NCI-H2196 treated with DMSO at 0.1 percent for 48 hours (cell line): ENCODE data around the gene AGA.

Experiments used
- DNase-seq: peaks from one replicate; lab custom pipeline; 2025; ENCODE audit not compliant: unreplicated experiment; lab: John Stamatoyannopoulos, UW

AGA gene

DNA sequence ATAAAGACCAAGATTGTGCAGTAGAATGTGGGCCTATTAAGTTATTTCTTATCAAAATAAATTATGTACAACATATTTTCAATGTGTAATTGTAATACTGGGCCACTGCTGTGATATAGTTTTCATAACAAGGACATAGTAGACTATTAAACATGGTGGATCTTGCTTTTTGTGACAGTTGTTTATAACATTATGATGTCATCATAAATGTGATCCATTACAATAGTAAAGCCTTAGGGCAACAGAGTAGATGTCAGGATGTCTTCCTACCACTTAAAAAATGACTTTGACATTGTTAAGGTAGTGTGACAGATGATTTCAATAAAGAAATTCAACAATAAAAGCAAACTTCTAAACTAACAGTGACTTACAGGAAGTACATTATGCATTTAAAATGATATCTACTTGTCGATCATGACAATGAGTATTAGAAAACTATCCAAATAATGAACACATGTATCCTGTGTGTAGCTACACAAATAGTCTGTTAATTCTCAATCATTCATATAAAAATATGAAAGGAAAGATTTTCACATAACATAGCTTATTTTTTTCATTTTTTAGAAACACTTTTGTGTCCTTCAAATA, 5.3 kb upstream of the AGA start:
- no peak for DNase-seq

DNA sequence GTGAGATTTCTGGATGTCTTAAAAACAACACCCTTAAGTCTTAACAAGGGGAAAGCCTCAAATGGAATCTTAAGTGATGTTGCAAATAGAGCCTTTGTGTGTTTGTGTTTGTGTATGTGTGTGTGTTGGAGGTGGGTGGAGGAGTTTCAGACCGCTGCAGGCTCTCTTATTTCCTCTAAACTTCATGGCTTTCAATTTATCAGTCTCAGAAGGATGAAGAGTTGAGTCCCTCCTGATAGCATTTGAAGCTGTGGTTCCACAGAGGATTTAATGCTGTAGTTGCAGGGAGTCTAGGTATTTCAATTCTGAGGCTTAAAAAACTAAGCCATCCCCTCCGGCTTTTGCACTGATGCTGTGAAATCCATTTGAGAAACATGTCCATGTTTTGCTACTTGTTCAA, 4.3 kb upstream of the AGA start:
- no peak for DNase-seq

DNA sequence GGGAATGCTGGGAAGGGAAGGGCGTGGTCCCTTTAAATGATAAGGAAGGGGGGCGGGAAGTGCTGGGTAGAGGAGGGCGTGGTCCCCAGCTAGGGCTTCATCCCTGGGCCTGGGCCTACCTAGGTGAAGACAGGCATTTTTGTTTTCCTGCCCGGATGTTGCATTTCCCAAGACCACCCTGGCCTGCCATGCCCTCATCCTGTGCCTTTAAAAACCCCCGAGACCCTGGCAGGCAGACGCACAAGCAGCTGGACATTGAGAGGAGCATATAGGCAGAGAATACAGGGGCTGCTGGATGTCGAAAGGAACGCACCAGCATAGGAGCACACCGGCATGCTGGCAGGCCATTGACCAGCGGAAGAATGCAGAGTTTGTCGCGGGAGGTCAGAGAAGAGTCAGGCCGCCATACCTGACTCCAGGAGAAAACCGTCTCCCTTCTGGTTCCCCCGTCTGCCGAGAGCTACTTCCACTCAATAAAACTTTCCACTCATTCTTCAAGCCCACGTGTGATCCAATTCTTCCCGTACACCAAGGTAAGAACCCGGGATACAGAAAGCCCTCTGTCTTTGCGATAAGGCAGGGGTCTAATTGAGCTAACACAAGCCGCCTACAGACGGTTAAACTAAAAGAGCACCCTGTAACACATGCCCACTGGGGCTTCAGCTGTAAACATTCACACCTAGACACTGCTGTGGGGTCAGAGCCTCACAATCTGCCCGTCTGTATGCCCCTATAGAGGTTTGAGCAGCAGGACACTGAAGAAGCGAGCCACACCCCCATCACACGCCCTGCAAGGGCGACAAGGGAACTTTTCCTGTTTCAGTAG, 2.9 kb upstream of the AGA start:
- no peak for DNase-seq

DNA sequence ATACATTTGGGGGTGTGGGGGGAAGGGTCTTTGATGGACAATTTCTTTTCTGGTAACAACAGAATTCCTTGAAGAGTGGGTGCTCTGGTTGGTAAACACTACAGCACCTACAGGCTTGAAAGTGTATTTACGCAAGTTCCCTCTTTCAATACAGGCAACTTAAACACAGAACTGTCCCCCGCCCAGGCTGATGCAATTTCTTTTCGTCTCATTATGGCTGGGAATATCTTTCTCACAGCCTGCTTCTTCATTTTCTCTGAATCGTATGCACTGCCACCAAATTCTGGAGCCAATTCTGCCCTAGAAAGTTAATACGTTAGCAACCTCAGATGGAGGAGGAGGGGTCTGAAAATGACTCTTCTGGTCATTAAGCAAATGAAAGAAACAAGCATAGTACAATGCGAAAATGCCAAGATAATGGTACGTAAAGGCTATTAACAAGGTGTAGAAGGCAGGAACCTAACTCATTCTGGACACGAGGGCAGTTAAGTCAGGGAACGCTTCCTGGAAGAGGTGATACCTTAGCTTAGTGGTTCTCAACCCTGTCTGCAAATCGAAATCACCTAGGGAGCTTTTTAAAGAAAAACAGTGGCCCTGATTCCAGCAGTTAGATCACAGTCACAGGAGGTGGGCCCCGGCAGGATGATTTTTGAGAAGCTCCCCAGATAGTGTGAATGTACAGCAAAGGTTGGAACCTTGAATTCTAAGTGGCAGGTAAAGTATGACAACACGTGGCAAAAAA, 1.0 kb downstream of the AGA start:
- DNase-seq = no peak

DNA sequence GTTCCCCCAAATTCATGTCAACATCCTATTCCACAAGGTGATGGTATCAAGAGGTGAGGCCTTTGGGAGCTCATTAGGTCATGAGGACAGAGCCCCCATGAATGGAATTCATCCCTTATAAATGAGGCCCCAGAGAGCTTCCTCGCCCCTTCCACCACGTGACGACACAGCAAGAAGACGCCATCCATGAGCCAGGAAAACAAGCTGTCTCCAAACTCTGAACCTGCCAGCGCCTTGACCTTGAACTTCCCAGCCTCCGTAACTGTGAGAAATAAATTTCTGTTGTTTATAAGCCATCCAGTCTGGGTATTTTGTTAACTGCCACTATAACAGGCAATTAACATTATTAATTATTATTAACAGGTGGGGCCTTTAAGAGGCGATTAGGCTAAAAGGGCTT, 5.8 kb downstream of the AGA start:
- DNase-seq = no peak

DNA sequence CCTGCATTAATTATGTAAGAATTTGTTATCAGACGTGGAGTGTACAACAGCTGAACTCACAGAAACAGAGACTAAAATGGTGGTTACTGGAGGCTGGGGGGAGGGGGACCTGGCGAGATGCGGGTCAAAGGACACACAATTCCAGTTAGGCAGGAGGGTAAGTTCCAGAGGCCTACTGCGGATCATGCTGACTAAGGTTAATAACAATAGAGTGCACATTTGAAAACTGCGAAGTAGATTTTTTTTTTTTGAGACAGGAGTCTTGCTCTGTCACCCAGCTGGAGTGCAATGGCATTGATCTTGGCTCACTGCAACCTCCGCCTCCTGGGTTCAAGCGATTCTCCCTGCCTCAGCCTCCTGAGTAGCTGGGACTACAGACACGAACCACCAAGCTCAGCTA, 7.6 kb downstream of the AGA start:
- no peak for DNase-seq

DNA sequence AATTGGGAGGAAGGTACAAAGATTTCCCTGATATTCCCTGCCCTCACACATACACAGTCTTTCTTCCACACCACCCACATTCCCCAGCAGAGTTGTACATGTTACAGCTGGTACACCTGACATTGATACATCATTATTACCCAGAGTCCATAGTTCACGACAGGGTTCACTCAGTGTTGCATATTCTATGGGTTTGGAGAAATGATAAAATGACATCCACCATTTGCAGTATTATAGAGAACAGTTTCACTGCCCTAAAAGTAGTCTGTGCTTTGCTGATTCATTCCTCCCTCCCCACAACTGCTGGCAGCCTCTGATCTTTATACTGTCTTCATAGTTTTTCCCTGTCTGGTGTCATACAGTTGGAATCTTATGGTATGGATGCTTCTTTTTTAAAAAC, 15.0 kb downstream of the AGA start:
- DNase-seq = no peak

DNA sequence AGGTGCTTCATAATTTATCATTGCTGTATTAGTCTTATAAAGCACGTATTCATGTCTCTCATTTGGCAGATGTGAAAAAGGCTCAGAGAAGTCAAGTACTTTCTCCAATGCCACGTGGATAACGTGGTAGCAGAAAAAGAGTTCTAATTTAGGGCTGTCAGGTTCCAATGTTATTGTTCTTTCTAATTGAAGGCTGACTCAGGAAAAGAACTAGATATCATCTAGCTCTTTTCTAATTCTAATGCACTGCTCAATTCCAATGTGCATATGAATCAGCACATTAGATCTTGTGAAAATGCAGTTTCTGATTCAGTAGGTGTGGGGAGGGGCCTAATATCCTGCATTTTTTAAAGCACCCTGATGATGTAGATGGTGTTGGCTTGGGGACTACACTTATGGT, 22.8 kb downstream of the AGA start:
- no peak for DNase-seq

DNA sequence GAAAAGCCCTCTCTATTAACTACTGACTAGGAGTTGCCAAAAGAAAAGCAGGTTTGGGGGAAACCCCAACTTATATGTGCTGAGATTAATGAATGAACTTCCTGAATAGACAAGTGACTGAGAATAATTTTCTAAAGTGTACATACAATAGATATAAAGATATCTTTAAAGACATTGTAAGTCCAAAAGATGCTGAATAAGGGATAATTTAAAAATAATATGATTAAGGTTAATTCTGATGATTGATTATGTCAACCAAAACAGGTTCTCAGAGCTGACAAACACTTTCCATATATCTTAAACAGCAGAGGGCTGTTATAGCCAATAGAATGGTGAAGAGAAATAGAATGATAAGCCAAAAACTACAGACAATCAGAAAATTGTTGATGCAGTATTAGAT, 28.6 kb downstream of the AGA start:
- no peak for DNase-seq

DNA sequence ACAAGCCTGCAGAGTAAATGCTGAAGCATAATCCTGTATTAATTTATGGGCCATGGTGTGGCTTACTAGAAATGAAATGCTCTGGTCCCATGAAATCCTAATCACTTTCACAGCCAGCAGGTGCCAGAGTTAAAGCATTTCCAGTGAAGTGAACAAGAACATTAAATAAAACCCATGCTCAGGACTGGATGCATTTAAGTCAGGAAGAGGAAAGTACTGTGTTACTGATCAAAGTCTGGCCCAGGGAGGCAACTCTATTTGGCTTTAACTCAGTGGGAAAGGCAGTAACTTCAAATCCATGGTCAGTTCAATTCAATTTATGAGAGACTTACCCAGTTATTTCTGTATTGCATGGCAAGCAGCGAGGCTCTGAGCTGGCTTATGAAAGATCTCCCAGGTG, 29.2 kb downstream of the AGA start:
- DNase-seq = no peak

DNA sequence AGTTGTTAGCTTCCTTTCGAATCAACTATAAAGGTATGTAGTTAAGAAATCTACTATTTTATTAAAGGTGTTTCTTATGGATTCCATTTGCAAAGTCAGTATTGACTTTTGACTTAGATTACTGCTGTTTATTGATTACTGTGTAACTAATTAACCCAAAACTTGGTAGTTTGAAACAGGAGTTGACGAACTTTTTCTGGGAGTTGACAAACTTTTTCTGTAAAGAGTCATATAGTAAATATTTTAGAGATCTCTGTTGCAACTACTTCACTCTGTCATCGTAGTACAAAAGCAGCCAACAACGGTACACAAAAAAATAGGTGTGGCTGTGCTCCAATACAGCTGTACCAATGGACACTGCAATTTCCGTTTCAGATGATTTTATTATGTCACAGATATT, 30.2 kb downstream of the AGA start:
- no peak for DNase-seq

DNA sequence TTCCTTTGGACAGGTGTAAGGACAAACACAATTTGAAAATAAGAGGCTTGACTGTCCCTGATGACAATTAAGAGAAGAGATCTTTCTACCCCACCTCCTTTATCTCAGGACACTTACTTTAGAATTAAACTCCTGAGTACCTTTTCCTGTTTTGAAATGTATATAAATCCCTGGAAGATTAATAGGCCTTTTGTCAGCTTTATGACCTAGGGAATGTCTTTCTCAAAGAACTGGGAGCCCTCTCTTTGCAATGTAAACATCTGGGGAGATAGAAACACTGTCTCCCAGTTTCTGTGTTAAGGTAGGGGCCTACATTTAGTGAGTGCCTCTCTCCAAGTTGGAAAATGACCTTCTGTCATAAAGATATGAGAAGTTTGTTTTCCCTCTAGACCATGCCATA, 31.7 kb downstream of the AGA start:
- DNase-seq = no peak

DNA sequence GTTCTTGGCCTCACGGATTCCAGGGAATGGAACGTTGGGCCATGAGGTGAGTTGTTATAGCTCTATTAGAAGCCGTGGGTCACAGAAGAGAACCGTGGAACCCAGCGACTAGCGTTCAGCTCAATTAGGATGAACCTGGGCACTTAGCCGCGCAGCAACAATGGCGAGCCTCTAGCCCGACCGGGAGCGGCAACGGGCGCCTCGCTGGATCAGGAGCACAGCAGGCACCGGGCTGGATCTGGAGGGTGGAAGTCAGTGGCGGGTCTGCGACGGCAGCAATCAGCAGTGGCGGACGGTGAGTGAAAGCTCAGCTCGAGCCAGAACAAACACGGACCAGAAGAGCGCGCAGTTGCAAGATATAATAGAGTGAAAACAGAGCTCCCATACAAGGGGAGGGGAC, 34.2 kb downstream of the AGA start:
- DNase-seq = no peak

DNA sequence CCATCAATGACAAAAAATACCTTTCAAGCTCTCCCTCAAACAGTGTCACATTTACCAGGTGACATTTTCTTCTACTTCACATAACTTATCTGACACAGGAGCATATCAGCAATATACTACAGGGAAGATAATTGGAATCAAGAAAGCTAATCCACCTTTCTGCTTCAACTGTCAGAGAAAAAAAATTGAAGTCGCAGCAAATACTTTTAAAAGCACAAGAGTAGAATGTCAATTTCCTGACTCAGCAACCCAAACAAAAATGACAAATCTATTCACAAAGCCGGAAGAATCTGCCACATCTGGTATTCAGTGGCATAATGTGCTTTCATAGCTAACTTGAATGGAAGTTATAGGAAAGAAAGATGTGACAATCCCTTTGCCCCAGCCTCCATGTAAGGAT, 36.7 kb downstream of the AGA start:
- DNase-seq = no peak

DNA sequence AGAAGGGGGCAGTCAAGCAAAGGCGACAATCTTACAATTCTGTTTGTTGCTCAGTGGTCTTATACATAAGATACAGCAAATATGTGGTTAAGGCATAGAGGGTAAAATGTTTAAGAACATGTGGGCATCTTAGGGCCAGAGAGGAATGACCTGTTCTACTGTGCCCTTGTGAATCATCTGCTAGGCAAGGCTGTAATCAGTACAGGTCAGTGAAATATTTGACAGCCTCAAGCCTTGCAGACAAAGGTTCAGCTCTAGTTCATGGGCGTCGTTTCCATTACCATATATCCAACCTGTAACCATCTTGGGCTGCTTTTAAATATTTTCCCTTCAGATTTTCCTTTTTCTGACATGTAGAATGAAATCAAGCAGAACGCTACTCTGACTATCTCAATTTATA, 37.3 kb downstream of the AGA start:
- no peak for DNase-seq

DNA sequence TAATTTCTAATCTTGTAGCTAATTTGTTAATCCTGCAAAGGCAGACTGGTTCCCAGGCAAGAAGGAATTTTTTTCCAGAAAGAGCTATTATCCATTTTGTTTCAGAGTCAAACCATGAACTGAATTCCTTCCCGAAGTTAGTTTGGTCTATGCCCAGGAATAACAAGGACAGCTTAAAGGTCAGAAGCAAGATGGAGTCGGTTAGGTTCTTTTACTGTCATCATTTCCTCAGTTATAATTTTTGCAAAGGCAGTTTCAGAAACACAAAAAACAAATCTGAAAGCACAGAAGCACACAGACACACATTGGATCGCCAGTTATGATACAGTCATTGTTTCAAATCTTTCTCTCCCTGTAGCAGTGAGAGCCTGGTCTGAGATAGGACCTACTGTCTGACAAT, 37.9 kb downstream of the AGA start:
- no peak for DNase-seq

DNA sequence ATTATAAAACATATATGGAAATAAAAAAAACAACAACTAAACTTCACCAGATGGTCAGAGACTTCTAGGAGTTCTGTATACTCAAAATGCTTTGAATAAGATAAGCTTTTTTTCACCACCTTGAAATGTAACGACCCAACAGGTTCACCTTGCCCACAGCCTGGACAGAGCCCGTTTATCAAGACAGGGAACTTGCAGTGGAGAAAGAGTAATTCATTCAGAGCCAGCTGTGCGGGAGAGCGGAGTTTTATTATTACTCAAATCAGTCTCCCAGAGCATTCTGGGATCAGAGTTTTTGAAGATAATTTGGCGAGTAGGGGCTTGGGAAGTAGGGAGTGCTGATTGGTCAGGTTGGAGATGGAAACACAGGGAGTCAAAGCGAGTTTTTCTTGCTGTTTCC, 38.5 kb downstream of the AGA start:
- DNase-seq = no peak

DNA sequence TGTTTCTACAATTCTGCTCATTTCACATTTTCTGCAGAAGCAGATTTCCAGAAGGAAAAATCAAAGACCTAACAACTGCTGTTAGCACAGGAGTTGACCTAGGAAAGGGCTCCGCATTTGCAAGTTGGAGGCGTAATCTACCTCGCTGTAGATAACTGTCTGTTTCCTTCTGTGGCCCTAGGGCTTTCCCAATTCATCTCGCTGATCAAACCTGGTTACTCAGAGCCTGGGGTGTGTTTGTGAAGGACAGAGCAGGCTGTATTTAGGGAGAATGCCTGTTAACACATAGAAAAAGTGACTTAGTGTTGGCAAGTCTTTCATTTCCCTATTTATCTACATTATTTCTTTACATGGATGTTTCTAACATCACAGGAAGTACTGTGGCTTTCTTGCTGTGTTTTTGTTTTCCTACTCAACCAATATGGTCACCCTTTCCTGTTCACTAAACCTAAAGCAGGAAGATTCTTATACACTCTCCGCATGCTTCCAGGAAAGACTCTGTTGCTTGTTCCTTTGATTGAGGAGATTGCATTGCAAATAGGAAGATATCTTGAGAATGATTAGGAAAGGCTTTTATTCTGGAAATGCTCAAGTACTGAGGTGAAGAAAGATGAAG, 40.5 kb downstream of the AGA start:
- DNase-seq = no peak

DNA sequence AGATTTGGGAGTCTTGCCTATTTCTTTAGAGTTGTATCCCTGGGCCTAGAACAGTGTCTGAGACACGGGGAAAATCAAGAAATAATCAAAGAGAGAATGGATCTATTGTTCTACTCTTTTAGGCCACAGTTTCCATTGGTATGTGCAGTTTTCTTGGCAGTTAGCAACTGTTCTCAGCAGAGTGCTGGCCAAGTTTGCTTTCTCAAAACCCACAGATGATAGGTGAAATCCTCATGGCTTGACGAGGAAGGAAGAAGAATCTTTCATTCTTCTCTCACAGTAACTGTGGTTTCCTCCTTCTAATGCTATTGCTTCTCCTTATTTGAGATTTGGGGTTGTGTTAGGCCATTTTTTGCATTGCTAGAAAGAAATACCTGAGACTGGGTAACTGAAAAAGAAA, 42.2 kb downstream of the AGA start:
- DNase-seq = no peak

DNA sequence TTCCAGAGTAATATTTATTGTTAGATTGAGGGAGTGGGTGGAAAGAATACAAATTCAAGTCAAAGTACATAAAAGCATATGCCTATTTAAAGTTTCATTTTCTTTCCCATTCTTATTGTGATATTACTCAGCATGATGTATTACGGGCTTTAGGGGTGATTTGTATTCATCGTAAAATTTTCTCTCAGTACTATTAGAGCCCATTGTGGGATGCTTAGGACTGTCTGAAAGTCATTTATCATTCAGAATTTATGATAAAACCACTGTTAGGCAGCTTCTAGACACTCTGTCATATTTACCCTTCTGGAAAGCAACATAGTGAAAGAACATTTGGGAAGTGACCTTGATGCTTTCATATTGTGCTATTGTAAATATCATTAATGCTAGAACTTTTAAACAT, 45.9 kb downstream of the AGA start:
- no peak for DNase-seq

DNA sequence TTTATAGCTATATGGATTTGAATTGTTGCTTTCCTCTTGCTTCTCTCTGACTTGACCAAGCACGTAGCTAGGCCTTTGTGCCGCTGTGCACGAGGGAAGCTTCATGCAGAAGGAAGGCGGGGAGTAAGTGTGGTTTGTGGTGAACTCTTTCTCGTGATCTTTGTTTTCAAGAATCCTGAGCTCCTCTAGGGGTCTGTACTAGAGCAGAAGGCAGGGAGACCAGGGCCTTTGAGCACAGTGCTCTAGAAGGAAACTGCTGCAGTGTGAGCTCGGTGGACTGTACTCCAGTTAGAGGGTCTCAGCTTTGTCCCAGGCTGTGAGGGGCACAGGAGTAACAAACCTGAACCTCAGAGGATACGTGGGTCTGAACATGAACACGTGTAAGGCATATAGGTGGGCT, 49.0 kb downstream of the AGA start:
- no peak for DNase-seq

DNA sequence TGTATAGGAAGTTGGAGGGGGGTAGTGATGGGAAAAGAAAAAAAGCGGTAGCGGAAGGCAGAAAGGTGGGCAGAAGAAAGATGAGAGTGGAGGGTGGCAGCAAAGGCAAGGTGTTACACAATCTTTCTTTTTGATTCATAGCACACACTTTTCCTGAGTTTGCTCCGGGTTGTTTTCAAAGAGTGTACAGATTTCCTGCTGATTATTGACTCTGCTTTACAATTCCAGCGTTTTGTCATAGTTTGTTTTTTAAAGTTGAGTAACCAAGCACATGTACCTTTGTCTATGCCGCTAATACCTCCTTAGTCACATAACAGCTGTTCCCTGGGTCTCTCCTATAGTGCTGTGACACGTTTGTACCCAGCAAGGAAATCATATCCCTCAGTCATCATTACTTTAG, 50.3 kb downstream of the AGA start:
- no peak for DNase-seq
